ENCODE measurements around the gene ZNF674.
"Not testable (repeated sequence)": the region's sequence is repeated elsewhere in the genome, so short reads cannot be mapped to it uniquely, and the experiment has no call there.

ZNF674 gene

GRCh38 chrX:46460801-46461659, 84.2 kb downstream of the ZNF674 start:
- not testable (repeated sequence) for DNase-seq

GRCh38 chrX:46459603-46460002, 85.6 kb downstream of the ZNF674 start:
- no peak for DNase-seq

- no peak for DNase-seq
Measured at GRCh38 chrX:46456125-46456922, 88.9 kb downstream of the ZNF674 start.

All from amniotic stem cell (primary cell).